T-helper 2 cell (primary cell): Measurements from ENCODE around the gene ZMIZ1.

Experiments used
- DNase-seq, 5 experiments: peaks; one replicate each; pipeline versions ENCODE4 v3.0.0 to v3.0.0-alpha.2; 2012 to 2022

Gene ZMIZ1

GRCh38 chr10:79238606-79239005, 169.8 kb downstream of the ZMIZ1 start:
- DNase-seq = no peak

GRCh38 chr10:79239275-79239779, 170.6 kb downstream of the ZMIZ1 start:
- no peak for DNase-seq

GRCh38 chr10:79239924-79240581, 171.3 kb downstream of the ZMIZ1 start:
- no peak for DNase-seq

GRCh38 chr10:79241629-79241989, 172.8 kb downstream of the ZMIZ1 start:
- DNase-seq = no peak

- DNase-seq = peak in 3 of 5 experiments; percentile 36 to 49 (median 43)
Observed at GRCh38 chr10:79241990-79242619, 173.3 kb downstream of the ZMIZ1 start.

GRCh38 chr10:79242620-79243152, 173.9 kb downstream of the ZMIZ1 start:
- DNase-seq = peak in 4 of 5 experiments; percentile 27 to 89 (median 40)

GRCh38 chr10:79243181-79244067, 174.7 kb downstream of the ZMIZ1 start:
- peak; percentile 26 to 89 (median 46) for DNase-seq

GRCh38 chr10:79244068-79244442, 175.3 kb downstream of the ZMIZ1 start:
- peak in 1 of 5 experiments; percentile 49 for DNase-seq

GRCh38 chr10:79244841-79245504, 176.2 kb downstream of the ZMIZ1 start:
- DNase-seq = peak in 2 of 5 experiments; percentile 40 to 78

GRCh38 chr10:79245539-79246208, 176.9 kb downstream of the ZMIZ1 start:
- no peak for DNase-seq

- DNase-seq = no peak
Observed at GRCh38 chr10:79246209-79246581, 177.4 kb downstream of the ZMIZ1 start.

GRCh38 chr10:79246606-79247275, 178.0 kb downstream of the ZMIZ1 start:
- DNase-seq = no peak

- DNase-seq = peak in 1 of 5 experiments; percentile 41
Observed at GRCh38 chr10:79247373-79248137, 178.8 kb downstream of the ZMIZ1 start.

- DNase-seq = no peak
Observed at GRCh38 chr10:79248341-79249185, 179.8 kb downstream of the ZMIZ1 start.

- peak in 1 of 5 experiments; percentile 84 for DNase-seq
Observed at GRCh38 chr10:79249186-79250121, 180.7 kb downstream of the ZMIZ1 start.

GRCh38 chr10:79250259-79250658, 181.5 kb downstream of the ZMIZ1 start:
- peak in 1 of 5 experiments; percentile 30 for DNase-seq

- no peak for DNase-seq
Observed at GRCh38 chr10:79252450-79252849, 183.7 kb downstream of the ZMIZ1 start.

- DNase-seq = no peak
Observed at GRCh38 chr10:79252971-79253370, 184.2 kb downstream of the ZMIZ1 start.
